Keratinocyte (primary cell): ENCODE data around the gene DNAH2. TPM values are rescaled to one million over a fixed set of nuclear protein-coding genes. Genes with fewer than 3 reads are reported as not detected.

Source experiments
- DNase-seq: peaks from one replicate; pipeline ENCODE4 v3.0.0-alpha.2; 2011; ENCODE audit warnings: low read depth, missing footprints, low spot score
- FAIRE-seq: peaks from 2 replicates; lab custom pipeline; 2011; peaks lifted over from hg19 to GRCh38; lab: Jason Lieb, UNC
- H2AFZ ChIP-seq: 2 replicates; pipeline ENCODE4 v1.6.0; 2012; ENCODE audit warnings: low read length, control low read depth, inconsistent platforms; ENCODE audit not compliant: control insufficient read depth
- H3K27ac ChIP-seq: 2 replicates; pipeline ENCODE4 v1.5.1; 2011; ENCODE audit warnings: low read length; ENCODE audit not compliant: control insufficient read depth, insufficient read depth
- H3K27me3 ChIP-seq: 3 replicates; pipeline ENCODE4 v1.6.0; 2011; ENCODE audit warnings: low read length; ENCODE audit not compliant: control insufficient read depth, insufficient read depth; ENCODE audit errors: extremely low read depth
- H3K36me3 ChIP-seq, 2 experiments: 2 replicates in 1 of 2; 3 replicates in 1 of 2; pipeline ENCODE4 v1.5.1; 2011; ENCODE audit warnings: low read length in 2 of 2, mild to moderate bottlenecking in 1 of 2; ENCODE audit not compliant: control insufficient read depth in 2 of 2, insufficient read depth in 2 of 2; ENCODE audit errors: extremely low read depth in 1 of 2
- H3K4me1 ChIP-seq: 3 replicates; pipeline ENCODE4 v1.5.1; 2011; ENCODE audit warnings: low read length; ENCODE audit not compliant: control insufficient read depth, insufficient read depth; ENCODE audit errors: extremely low read depth
- H3K4me2 ChIP-seq: 3 replicates; pipeline ENCODE4 v1.6.0; 2011; ENCODE audit warnings: low read depth, low read length; ENCODE audit not compliant: control insufficient read depth, insufficient read depth; ENCODE audit errors: extremely low read depth
- H3K4me3 ChIP-seq, 3 experiments: fragments of 200-600 bp in 1 of 3; sonication (generic) in 1 of 3; 2 replicates in 2 of 3; 3 replicates in 1 of 3; pipeline ENCODE4 v1.5.1; 2011 to 2016; ENCODE audit warnings: low read length in 3 of 3, mild to moderate bottlenecking in 3 of 3, control low read depth in 2 of 3, inconsistent platforms in 1 of 3, low read depth in 1 of 3, mixed read lengths in 1 of 3, mixed run types in 1 of 3, moderate library complexity in 1 of 3; ENCODE audit not compliant: control insufficient read depth in 2 of 3, insufficient read depth in 2 of 3; ENCODE audit errors: extremely low read depth in 1 of 3
- H3K79me2 ChIP-seq: 2 replicates; pipeline ENCODE4 v1.6.0; 2012; ENCODE audit warnings: low read length; ENCODE audit not compliant: control insufficient read depth, insufficient read depth
- H3K9ac ChIP-seq: 3 replicates; pipeline ENCODE4 v1.6.0; 2011; ENCODE audit warnings: low read length; ENCODE audit not compliant: control insufficient read depth, insufficient read depth; ENCODE audit errors: extremely low read depth
- H3K9me1 ChIP-seq: 3 replicates; pipeline ENCODE4 v1.6.0; 2011; ENCODE audit warnings: low read length; ENCODE audit not compliant: control insufficient read depth, insufficient read depth; ENCODE audit errors: extremely low read depth
- H3K9me3 ChIP-seq: 2 replicates; pipeline ENCODE4 v1.5.1; 2012; ENCODE audit warnings: low read depth, low read length; ENCODE audit not compliant: control insufficient read depth
- H4K20me1 ChIP-seq: 3 replicates; pipeline ENCODE4 v1.6.0; 2011; ENCODE audit warnings: low read length; ENCODE audit not compliant: control insufficient read depth, insufficient read depth; ENCODE audit errors: extremely low read depth
- CTCF ChIP-seq, 3 experiments: IDR thresholded peaks in 1 of 3; conservative IDR thresholded peaks in 1 of 3; optimal IDR thresholded peaks in 1 of 3; 2 replicates in 2 of 3; 3 replicates in 1 of 3; pipeline versions ENCODE3 to v1.5.1; 2011; ENCODE audit warnings: low read length in 3 of 3, mild to moderate bottlenecking in 3 of 3, moderate library complexity in 2 of 3, control low read depth in 1 of 3, inconsistent platforms in 1 of 3; ENCODE audit not compliant: insufficient read depth in 2 of 3; ENCODE audit errors: extremely low read depth in 1 of 3
- EZH2 ChIP-seq: IDR thresholded peaks from one replicate; pipeline ENCODE4 v1.6.1; 2012; ENCODE audit warnings: inconsistent platforms, mild to moderate bottlenecking, low read length, moderate library complexity
- dilution Hi-C: fragments of 300-500 bp; cut with MboI; formaldehyde crosslinking; loops from one replicate; pipeline ENCODE4 v1.7.0; 2020; ENCODE audit warnings: low sequenced_read_pairs; ENCODE audit not compliant: extremely low pct_ligation_motif_present
- polyA plus RNA-seq, 5 experiments: library from polyadenylated mRNA; depleted of rRNA in 3 of 5; stranded (reverse) in 3 of 5; stranded (forward) in 1 of 5; unstranded in 1 of 5; fragments of >200 nt; gene quantifications; 1 replicate in 1 of 5; 2 replicates in 3 of 5; 3 replicates in 1 of 5; pipeline versions ENCODE4 v1.2.1 to v1.2.3, GENCODE V29; 2011 to 2012; ENCODE audit warnings: missing spikeins in 2 of 5, low read depth in 1 of 5, low replicate concordance in 1 of 5

DNAH2 gene
- polyA plus RNA-seq, 1 donor (not counting 4 experiments of a cell fraction or from before 2014, with no cell fraction given): 0.13 TPM

GRCh38 chr17:7856011-7856810 lies 138.7 kb downstream of the DNAH2 start:
- H4K20me1 ChIP-seq: peaks cover 8% of the 10 kb centered on the region
- peak overlapping the region; percentile 97 for H3K4me2 ChIP-seq
- peaks cover 42% of the 10 kb centered on the region for H3K4me1 ChIP-seq
- H3K9ac ChIP-seq: peak overlapping the region; percentile 79
- no peaks in the 10 kb centered on the region for H3K27me3 ChIP-seq
- dilution Hi-C loops: no loop called here
- TF ChIP-seq CTCF (optimal IDR thresholded peaks at IDR 0.05 in 1 of 3, IDR thresholded peaks at IDR 0.05 in 1 of 3, conservative IDR thresholded peaks at IDR 0.05 in 1 of 3; ENCODE audit: extremely low read depth in 1 of 3, insufficient read depth in 2 of 3, low read length in 3 of 3): no peak
- TF ChIP-seq EZH2: no peak
- H3K36me3 ChIP-seq: peaks cover 16 to 22% of the 10 kb centered on the region in 2 experiments
- peaks cover 32% of the 10 kb centered on the region for H3K79me2 ChIP-seq
- H3K9me3 ChIP-seq: no peaks in the 10 kb centered on the region
- DNase-seq (no peak), FAIRE-seq (no peak)
- H3K27ac ChIP-seq: peak overlapping the region; percentile 73
- H3K9me1 ChIP-seq: no peaks in the 10 kb centered on the region
- no peak overlapping the region for H2AFZ ChIP-seq
- H3K4me3 ChIP-seq: peak overlapping the region; percentile 57 to 98 (median 64)

GRCh38 chr17:7856811-7857712 lies 139.5 kb downstream of the DNAH2 start, which contains the start of gene NAA38:
NAA38 (minus strand) TSS chr17:7857559; CDS start chr17:7857463, 96 bp downstream.
- H3K27me3 ChIP-seq: no peaks in the 10 kb centered on the region
- H3K4me1 ChIP-seq: peaks cover 37% of the 10 kb centered on the region
- peak; percentile 91 for FAIRE-seq
- TF ChIP-seq CTCF (optimal IDR thresholded peaks at IDR 0.05 in 1 of 3, IDR thresholded peaks at IDR 0.05 in 1 of 3, conservative IDR thresholded peaks at IDR 0.05 in 1 of 3; ENCODE audit: extremely low read depth in 1 of 3, insufficient read depth in 2 of 3, low read length in 3 of 3) (peak; percentile 34 to 70 (median 61)), EZH2 (no peak)
- H3K4me2 ChIP-seq: peak within 1 kb of the TSS; percentile 97
- H2AFZ ChIP-seq: peak within 1 kb of the TSS; percentile 93
- peaks cover 8% of the 10 kb centered on the region for H4K20me1 ChIP-seq
- H3K9me1 ChIP-seq: no peaks in the 10 kb centered on the region
- dilution Hi-C loops: no loop called here
- peak within 1 kb of the TSS; percentile 73 for H3K27ac ChIP-seq
- H3K9ac ChIP-seq: peak within 1 kb of the TSS; percentile 79
- no peaks in the 10 kb centered on the region for H3K9me3 ChIP-seq
- peak within 1 kb of the TSS; percentile 57 to 98 (median 79) for H3K4me3 ChIP-seq
- peak; percentile 98 for DNase-seq
- H3K79me2 ChIP-seq: peaks cover 32% of the 10 kb centered on the region
- peaks cover 17 to 18% of the 10 kb centered on the region in 2 experiments for H3K36me3 ChIP-seq
